Hepatocyte (in vitro differentiated cells): ENCODE data around the gene UBE2J2. TPM values are rescaled to one million over a fixed set of nuclear protein-coding genes. Genes with fewer than 3 reads are reported as not detected.

Experiments
- DNase-seq: peaks from one replicate; pipeline ENCODE4 v3.0.0-alpha.2; 2016; ENCODE audit warnings: low spot score
- H2AFZ ChIP-seq: fragments of 200-600 bp; sonication (generic); 2 replicates; pipeline ENCODE4 v1.6.0; 2016; ENCODE audit warnings: antibody characterized with exemption, mild to moderate bottlenecking
- H3K27ac ChIP-seq: fragments of 200-600 bp; sonication (generic); 2 replicates; pipeline ENCODE4 v1.5.1; 2016; ENCODE audit warnings: mild to moderate bottlenecking
- H3K27me3 ChIP-seq: fragments of 200-600 bp; sonication (generic); 2 replicates; pipeline ENCODE4 v1.6.1; 2016
- H3K36me3 ChIP-seq: fragments of 200-600 bp; sonication (generic); replicated peaks from 2 replicates; pipeline ENCODE4 v1.5.1; 2016; ENCODE audit warnings: low read depth; ENCODE audit not compliant: insufficient read depth
- H3K4me1 ChIP-seq: fragments of 200-600 bp; sonication (generic); 2 replicates; pipeline ENCODE4 v1.5.1; 2016; ENCODE audit warnings: mild to moderate bottlenecking, moderate library complexity; ENCODE audit not compliant: insufficient read depth
- H3K4me2 ChIP-seq: fragments of 200-600 bp; sonication (generic); 2 replicates; pipeline ENCODE4 v1.6.0; 2016
- H3K4me3 ChIP-seq: fragments of 200-600 bp; sonication (generic); 2 replicates; pipeline ENCODE4 v1.5.1; 2016; ENCODE audit warnings: mild to moderate bottlenecking
- H3K79me2 ChIP-seq: fragments of 200-600 bp; sonication (generic); 2 replicates; pipeline ENCODE4 v1.6.0; 2017; ENCODE audit warnings: mild to moderate bottlenecking
- H3K9me2 ChIP-seq: fragments of 200-600 bp; sonication (generic); replicated peaks from 2 replicates; pipeline ENCODE4 v1.6.0; 2017; ENCODE audit warnings: mild to moderate bottlenecking; ENCODE audit not compliant: insufficient read depth
- H3K9me3 ChIP-seq: fragments of 200-600 bp; sonication (generic); 2 replicates; pipeline ENCODE4 v1.5.1; 2016; ENCODE audit warnings: low read depth, mild to moderate bottlenecking
- H4K20me1 ChIP-seq: fragments of 200-600 bp; sonication (generic); 2 replicates; pipeline ENCODE4 v1.6.0; 2016; ENCODE audit warnings: mild to moderate bottlenecking; ENCODE audit not compliant: insufficient read depth, poor library complexity, severe bottlenecking
- CTCF ChIP-seq: fragments of 200-600 bp; sonication (generic); IDR thresholded peaks from 2 replicates; pipeline ENCODE4 v1.5.1; 2016; ENCODE audit warnings: antibody characterized with exemption, mild to moderate bottlenecking; ENCODE audit not compliant: poor library complexity
- EZH2 ChIP-seq: fragments of 200-600 bp; sonication (generic); IDR thresholded peaks from 2 replicates; pipeline ENCODE4 v1.6.1; 2016; ENCODE audit warnings: antibody characterized with exemption, mild to moderate bottlenecking, borderline replicate concordance
- EZH2phosphoT487 ChIP-seq: fragments of 200-600 bp; sonication (generic); IDR thresholded peaks from one replicate; pipeline ENCODE4 v1.6.1; 2018; ENCODE audit warnings: antibody characterized with exemption, mild to moderate bottlenecking, low read depth, moderate library complexity; ENCODE audit not compliant: unreplicated experiment, severe bottlenecking
- WGBS: methylation state at CpG from one replicate; pipeline ENCODE4 v1.1.6; 2016; ENCODE audit warnings: low lambda C conversion rate; ENCODE audit errors: missing lambda C conversion rate; 5-methylcytosine and 5-hydroxymethylcytosine counted together
- polyA plus RNA-seq: library from polyadenylated mRNA; unstranded; fragments of >200 nt; fragmentation: Nextera tagmentation; extraction: Ambion mirVana; gene quantifications from 2 replicates; pipeline ENCODE4 v1.2.1, GENCODE V29; 2016
- total RNA-seq: library from RNA; depleted of rRNA; stranded (reverse); fragments of >200 nt; gene quantifications from 2 replicates; pipeline ENCODE4 v1.2.3, GENCODE V29; 2014

UBE2J2 gene
- total and polyA plus RNA-seq, 2 experiments from 2014 or later: 31.7 to 66.7 TPM

GRCh38 chr1:1291023-1291528 lies 17.4 kb upstream of the UBE2J2 start:
- H3K4me3 ChIP-seq: no peak overlapping the region
- no peaks in the 10 kb centered on the region for H3K36me3 ChIP-seq
- no peaks in the 10 kb centered on the region for H3K27me3 ChIP-seq
- H3K9me2 ChIP-seq: no peaks in the 10 kb centered on the region
- H3K27ac ChIP-seq: no peak overlapping the region
- no peak overlapping the region for H3K4me2 ChIP-seq
- 76% methylated on average over 27 of the region's 28 CpGs for WGBS
- no peaks in the 10 kb centered on the region for H3K4me1 ChIP-seq
- H3K79me2 ChIP-seq: no peaks in the 10 kb centered on the region
- DNase-seq: no peak
- no peaks in the 10 kb centered on the region for H3K9me3 ChIP-seq
- no peak overlapping the region for H2AFZ ChIP-seq
- TF ChIP-seq EZH2: no peak
- no peak for TF ChIP-seq CTCF
- TF ChIP-seq EZH2phosphoT487: no peak
- H4K20me1 ChIP-seq: no peaks in the 10 kb centered on the region

DNA sequence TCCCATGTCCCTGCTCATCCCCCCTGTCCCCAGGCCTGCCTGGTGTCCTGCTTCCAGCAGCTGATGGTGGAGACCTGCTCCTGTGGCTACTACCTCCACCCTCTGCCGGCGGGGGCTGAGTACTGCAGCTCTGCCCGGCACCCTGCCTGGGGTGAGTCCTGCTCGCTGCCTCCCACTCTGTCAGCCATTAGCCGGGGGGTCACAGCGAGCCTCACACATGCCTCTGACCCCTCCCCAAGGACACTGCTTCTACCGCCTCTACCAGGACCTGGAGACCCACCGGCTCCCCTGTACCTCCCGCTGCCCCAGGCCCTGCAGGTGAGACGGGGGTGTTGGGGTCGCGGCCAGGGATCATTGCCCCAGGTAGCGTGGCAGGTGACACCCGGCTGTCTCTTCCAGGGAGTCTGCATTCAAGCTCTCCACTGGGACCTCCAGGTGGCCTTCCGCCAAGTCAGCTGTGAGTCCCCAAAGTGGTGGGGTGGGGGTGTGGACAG lies 16.6 kb upstream of the UBE2J2 start:
- H2AFZ ChIP-seq: no peak overlapping the region
- TF ChIP-seq CTCF: peak; percentile 46
- no peak for TF ChIP-seq EZH2
- TF ChIP-seq EZH2phosphoT487: no peak
- H3K4me3 ChIP-seq: no peak overlapping the region
- H3K79me2 ChIP-seq: no peaks in the 10 kb centered on the region
- no peaks in the 10 kb centered on the region for H3K4me1 ChIP-seq
- peak; percentile 75 for DNase-seq
- H3K9me2 ChIP-seq: no peaks in the 10 kb centered on the region
- WGBS: 63% methylated on average over 15 of the region's 15 CpGs
- H3K27ac ChIP-seq: no peak overlapping the region
- H3K27me3 ChIP-seq: no peaks in the 10 kb centered on the region
- H3K36me3 ChIP-seq: no peaks in the 10 kb centered on the region
- H3K9me3 ChIP-seq: no peaks in the 10 kb centered on the region
- H3K4me2 ChIP-seq: no peak overlapping the region
- H4K20me1 ChIP-seq: no peaks in the 10 kb centered on the region

DNA sequence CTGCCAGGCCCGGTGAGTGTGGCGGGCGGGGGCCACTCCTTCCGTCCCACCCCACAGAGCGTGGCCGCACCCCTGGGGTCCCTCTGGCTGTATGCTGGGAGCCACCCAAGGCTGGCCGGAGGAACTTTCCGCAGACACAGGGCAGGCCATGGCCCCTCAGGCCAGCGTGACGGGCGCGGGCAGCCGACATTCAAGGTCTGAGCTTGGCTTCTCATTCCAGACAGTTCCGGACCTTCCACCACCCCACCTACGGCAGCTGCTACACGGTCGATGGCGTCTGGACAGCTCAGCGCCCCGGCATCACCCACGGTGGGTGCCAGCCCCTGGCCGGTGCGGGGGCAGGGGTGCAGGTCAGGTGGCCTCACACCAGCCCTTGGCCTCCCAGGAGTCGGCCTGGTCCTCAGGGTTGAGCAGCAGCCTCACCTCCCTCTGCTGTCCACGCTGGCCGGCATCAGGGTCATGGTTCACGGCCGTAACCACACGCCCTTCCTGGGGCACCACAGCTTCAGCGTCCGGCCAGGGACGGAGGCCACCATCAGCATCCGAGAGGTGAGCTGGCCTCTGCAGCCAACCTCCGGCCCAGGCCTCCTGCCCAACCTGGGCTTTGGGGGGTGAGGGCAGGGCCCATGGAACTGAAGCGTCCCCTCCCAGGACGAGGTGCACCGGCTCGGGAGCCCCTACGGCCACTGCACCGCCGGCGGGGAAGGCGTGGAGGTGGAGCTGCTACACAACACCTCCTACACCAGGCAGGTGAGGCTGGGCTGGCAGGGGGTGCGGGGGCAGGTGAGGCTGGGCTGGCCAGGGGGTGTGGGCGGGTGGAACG lies 13.8 kb upstream of the UBE2J2 start:
- Histone ChIP-seq H3K4me2 (no peak overlapping the region), H3K79me2 (no peaks in the 10 kb centered on the region), H3K4me3 (no peak overlapping the region), H3K4me1 (no peaks in the 10 kb centered on the region), H3K27me3 (no peaks in the 10 kb centered on the region), H2AFZ (no peak overlapping the region), H3K9me3 (no peaks in the 10 kb centered on the region), H3K36me3 (no peaks in the 10 kb centered on the region), H4K20me1 (no peaks in the 10 kb centered on the region), H3K27ac (no peak overlapping the region), H3K9me2 (no peaks in the 10 kb centered on the region)
- no peak for DNase-seq
- WGBS: 93% methylated on average over 42 of the region's 46 CpGs
- TF ChIP-seq EZH2: no peak
- no peak for TF ChIP-seq EZH2phosphoT487
- no peak for TF ChIP-seq CTCF
